ENCODE results near the gene C9orf72. TPM values are rescaled to one million over a fixed set of nuclear protein-coding genes. Genes with fewer than 3 reads are reported as not detected.
A peak's percentile ranks its signal among the peaks of the same experiment; 100 is the strongest.
"Not testable (repeated sequence)": the region's sequence is repeated elsewhere in the genome, so short reads cannot be mapped to it uniquely, and the experiment has no call there.

The C9orf72 gene
- total RNA-seq, 4 donors from 2014 or later: 7.9 to 31.0 (median 15.0) TPM

DNA sequence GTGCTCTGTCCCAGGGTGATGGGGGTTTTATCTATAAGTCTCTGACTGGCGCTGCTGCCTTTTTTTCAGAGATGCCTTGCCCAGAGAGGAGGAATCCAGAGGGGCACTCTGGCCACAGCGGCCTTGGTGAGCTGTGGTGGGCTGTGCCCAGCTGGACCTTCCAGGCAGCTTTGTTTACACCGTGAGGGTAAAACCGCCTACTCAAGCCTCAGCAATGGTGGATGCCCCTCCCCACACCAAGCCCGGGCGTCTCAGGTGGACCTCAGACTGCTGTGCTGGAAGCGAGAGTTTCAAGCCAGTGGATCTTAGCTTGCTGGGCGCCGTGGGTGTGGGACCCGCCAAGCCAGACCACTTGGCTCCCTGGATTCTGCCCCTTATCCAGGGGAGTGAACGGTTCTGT is 41.3 kb upstream of the C9orf72 start:
- H3K36me3 ChIP-seq: no peaks in the 10 kb centered on the region
- in situ Hi-C loops (cut with MboI; ENCODE audit: low pct_ligation_motif_present in 1 of 4, low pct_unique_long_range_greater_than_20kb in 1 of 4, low sequenced_read_pairs in 3 of 4) (no loop called here), intact Hi-C loops (cut with DNase I; ENCODE audit: low total_unique reads) (no loop called here)
- H3K4me3 ChIP-seq: no peak overlapping the region
- 93% methylated on average over 11 of the region's 11 CpGs; no CpG with 5 or more reads in 1 of the 2 donors for WGBS, 2 donors (ENCODE audit: low coverage in 1 of 2)
- no peaks in the 10 kb centered on the region for H3K4me1 ChIP-seq
- no peak for TF ChIP-seq EP300 (IDR thresholded peaks at IDR 0.05; ENCODE audit: low read depth)
- H3K27ac ChIP-seq: no peak overlapping the region
- H3K9me3 ChIP-seq: no peaks in the 10 kb centered on the region
- H3K27me3 ChIP-seq: no peaks in the 10 kb centered on the region
- no peak for DNase-seq

DNA sequence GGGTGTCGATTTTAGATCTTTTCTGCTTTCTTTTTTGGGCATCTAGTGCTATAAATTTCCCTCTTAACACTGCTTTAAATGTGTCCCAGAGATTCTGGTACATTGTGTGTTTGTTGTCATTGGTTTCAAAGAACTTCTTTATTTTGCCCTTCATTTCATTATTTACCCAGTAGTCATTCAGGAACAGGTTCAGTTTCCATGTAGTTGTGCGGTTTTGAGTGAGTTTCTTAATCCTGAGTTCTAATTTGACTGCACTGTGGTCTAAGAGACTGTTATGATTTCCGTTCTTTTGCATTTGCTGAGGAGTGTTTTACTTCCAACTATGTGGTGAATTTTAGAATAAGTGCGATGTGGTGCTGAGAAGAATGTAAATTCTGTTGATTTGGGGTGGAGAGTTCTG is 38.8 kb upstream of the C9orf72 start:
- H3K4me1 ChIP-seq; DNase-seq; H3K9me3 ChIP-seq; intact Hi-C loops (cut with DNase I; ENCODE audit: low total_unique reads); H3K4me3 ChIP-seq; H3K27me3 ChIP-seq; H3K36me3 ChIP-seq; H3K27ac ChIP-seq; in situ Hi-C loops (cut with MboI; ENCODE audit: low pct_ligation_motif_present in 1 of 4, low pct_unique_long_range_greater_than_20kb in 1 of 4, low sequenced_read_pairs in 3 of 4): not testable (repeated sequence)
- WGBS, 2 donors (ENCODE audit: low coverage in 1 of 2): 60 to 67% methylated on average over 3 to 4 of the region's 4 CpGs

DNA sequence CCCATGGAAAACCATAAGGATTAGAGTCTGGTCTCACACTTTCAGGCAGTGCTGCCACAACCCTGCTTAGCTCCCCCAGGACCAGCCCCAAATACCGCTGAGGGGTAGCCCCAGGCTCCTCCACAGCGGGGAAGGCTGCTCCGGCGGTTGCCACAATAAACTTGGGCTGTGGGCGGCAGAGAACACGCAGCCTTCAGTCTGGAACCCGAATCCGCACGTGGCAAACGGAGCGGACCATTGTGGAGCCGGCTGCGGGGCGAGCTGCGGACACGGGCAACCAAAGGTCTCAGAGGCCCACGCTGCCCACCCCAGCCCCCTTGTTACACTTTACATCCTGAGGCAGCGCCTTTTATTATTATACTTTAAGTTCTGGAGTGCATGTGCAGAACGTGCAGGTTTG is 37.3 kb upstream of the C9orf72 start:
- H3K27ac ChIP-seq: no peak overlapping the region
- TF ChIP-seq POLR2AphosphoS5 (IDR thresholded peaks at IDR 0.05): no peak
- no peak for TF ChIP-seq POLR2A (IDR thresholded peaks at IDR 0.05)
- TF ChIP-seq EP300 (IDR thresholded peaks at IDR 0.05; ENCODE audit: low read depth): no peak
- TF ChIP-seq, protein P1, sequence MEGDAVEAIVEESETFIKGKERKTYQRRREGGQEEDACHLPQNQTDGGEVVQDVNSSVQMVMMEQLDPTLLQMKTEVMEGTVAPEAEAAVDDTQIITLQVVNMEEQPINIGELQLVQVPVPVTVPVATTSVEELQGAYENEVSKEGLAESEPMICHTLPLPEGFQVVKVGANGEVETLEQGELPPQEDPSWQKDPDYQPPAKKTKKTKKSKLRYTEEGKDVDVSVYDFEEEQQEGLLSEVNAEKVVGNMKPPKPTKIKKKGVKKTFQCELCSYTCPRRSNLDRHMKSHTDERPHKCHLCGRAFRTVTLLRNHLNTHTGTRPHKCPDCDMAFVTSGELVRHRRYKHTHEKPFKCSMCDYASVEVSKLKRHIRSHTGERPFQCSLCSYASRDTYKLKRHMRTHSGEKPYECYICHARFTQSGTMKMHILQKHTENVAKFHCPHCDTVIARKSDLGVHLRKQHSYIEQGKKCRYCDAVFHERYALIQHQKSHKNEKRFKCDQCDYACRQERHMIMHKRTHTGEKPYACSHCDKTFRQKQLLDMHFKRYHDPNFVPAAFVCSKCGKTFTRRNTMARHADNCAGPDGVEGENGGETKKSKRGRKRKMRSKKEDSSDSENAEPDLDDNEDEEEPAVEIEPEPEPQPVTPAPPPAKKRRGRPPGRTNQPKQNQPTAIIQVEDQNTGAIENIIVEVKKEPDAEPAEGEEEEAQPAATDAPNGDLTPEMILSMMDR (IDR thresholded peaks at IDR 0.05): no peak
- no peaks in the 10 kb centered on the region for H3K27me3 ChIP-seq
- 95% methylated on average over 19 of the region's 19 CpGs; no CpG with 5 or more reads in 1 of the 2 donors for WGBS, 2 donors (ENCODE audit: low coverage in 1 of 2)
- intact Hi-C loops (cut with DNase I; ENCODE audit: low total_unique reads) (no loop called here), in situ Hi-C loops (cut with MboI; ENCODE audit: low pct_ligation_motif_present in 1 of 4, low pct_unique_long_range_greater_than_20kb in 1 of 4, low sequenced_read_pairs in 3 of 4) (no loop called here)
- H3K36me3 ChIP-seq: no peaks in the 10 kb centered on the region
- no peak overlapping the region for H3K4me3 ChIP-seq
- no peaks in the 10 kb centered on the region for H3K4me1 ChIP-seq
- no peaks in the 10 kb centered on the region for H3K9me3 ChIP-seq
- DNase-seq: no peak

DNA sequence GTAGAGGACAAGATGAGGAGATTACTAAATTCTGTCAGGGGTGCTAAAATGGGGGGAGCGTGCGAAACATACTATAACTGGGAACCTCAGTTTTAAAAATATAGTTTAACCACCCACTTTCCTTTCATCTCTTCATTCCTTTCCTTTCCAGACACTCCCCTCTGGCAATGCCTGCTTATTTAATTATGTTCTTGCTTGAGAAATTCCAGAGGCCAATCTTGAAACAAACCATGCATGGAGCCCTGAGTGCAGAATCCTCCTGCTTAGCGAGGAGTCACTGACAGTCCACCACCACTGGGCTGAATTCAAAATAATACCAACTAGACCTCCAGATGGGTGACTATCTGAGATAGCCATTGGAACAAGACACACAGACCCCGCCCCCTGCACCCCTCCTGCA is 29.7 kb upstream of the C9orf72 start:
- DNase-seq: no peak
- TF ChIP-seq POLR2AphosphoS5 (IDR thresholded peaks at IDR 0.05): peak in 1 of 3 donors; percentile 79
- TF ChIP-seq EP300 (IDR thresholded peaks at IDR 0.05; ENCODE audit: low read depth): no peak
- TF ChIP-seq, protein P1 (IDR thresholded peaks at IDR 0.05): no peak
- no peak for TF ChIP-seq POLR2A (IDR thresholded peaks at IDR 0.05)
- Histone ChIP-seq H3K27ac (peak overlapping the region in 3 of 4 donors; percentile 25 to 54 (median 46)), H3K4me1 (peaks cover 0 to 7% (median 0%) of the 10 kb centered on the region in 4 donors), H3K4me3 (no peak overlapping the region), H3K9me3 (no peaks in the 10 kb centered on the region), H3K36me3 (no peaks in the 10 kb centered on the region), H3K27me3 (no peaks in the 10 kb centered on the region)
- intact Hi-C loops (cut with DNase I; ENCODE audit: low total_unique reads) (no loop called here), in situ Hi-C loops (cut with MboI; ENCODE audit: low pct_ligation_motif_present in 1 of 4, low pct_unique_long_range_greater_than_20kb in 1 of 4, low sequenced_read_pairs in 3 of 4) (no loop called here)
- WGBS, 2 donors (ENCODE audit: low coverage in 1 of 2): 80 to 93% methylated on average over 3 to 4 of the region's 4 CpGs

DNA sequence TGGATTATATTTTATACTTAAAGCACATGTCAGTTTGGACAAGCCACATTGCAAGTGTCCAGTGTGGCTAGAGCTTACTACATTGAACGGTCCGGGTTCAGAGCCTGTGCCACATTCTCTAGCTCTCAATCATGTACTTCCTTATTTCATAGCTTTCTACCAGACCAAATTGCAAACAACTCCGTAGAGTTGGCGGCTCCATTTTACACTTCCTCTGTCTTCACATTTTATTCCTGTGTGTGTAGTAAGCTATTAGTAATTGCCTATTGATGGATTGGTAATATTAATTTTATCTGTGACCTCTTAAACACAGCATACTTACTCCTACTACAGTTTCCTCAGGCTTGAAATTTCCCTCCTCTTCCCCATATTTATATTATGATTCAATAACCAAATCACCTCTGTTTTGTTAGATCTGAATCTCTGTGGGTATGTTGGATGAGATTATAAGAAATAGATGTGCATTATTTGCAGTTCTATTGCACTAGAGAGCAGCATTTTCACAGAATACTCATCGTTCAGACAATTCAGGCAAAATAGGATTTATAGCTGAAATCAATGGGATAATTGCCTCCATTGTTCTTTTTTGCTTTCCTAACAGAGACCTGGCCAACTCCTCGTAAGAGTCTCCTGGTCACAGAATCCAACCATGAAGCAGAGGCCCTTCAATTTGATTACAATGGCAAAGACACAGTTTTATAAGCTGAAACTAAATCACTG is 29.0 kb upstream of the C9orf72 start:
- Histone ChIP-seq H3K9me3 (no peaks in the 10 kb centered on the region), H3K36me3 (no peaks in the 10 kb centered on the region), H3K4me3 (no peak overlapping the region), H3K27me3 (no peaks in the 10 kb centered on the region), H3K4me1 (peaks cover 0 to 7% (median 0%) of the 10 kb centered on the region in 4 donors), H3K27ac (peak overlapping the region in 3 of 4 donors; percentile 25 to 54 (median 46))
- WGBS, 2 donors (ENCODE audit: low coverage in 1 of 2): 57 to 68% methylated on average over 5 to 6 of the region's 6 CpGs
- no peak for DNase-seq
- TF ChIP-seq POLR2A (IDR thresholded peaks at IDR 0.05) (no peak), POLR2AphosphoS5 (IDR thresholded peaks at IDR 0.05) (no peak), EP300 (IDR thresholded peaks at IDR 0.05; ENCODE audit: low read depth) (no peak)
- TF ChIP-seq, protein P1 (IDR thresholded peaks at IDR 0.05): no peak
- intact Hi-C loops (cut with DNase I; ENCODE audit: low total_unique reads): no loop called here
- in situ Hi-C loops (cut with MboI; ENCODE audit: low pct_ligation_motif_present in 1 of 4, low pct_unique_long_range_greater_than_20kb in 1 of 4, low sequenced_read_pairs in 3 of 4): no loop called here
